Measurements from ENCODE around the gene AGTR1. TPM values are rescaled to one million over a fixed set of nuclear protein-coding genes. Genes with fewer than 3 reads are reported as not detected.

AGTR1 gene
- total RNA-seq, 1 donor: 0.43 TPM

GRCh38 chr3:148716657-148717056, 19.0 kb downstream of the AGTR1 start:
- TF ChIP-seq CTCF (IDR thresholded peaks at IDR 0.05; ENCODE audit: insufficient read depth, low read depth, low read length): no peak
- DNase-seq (ENCODE audit: low read depth): no peak
- H3K4me3 ChIP-seq (ENCODE audit: low read depth, low read length): no peak overlapping the region

- DNase-seq (ENCODE audit: low read depth): no peak
- H3K4me3 ChIP-seq (ENCODE audit: low read depth, low read length): no peak overlapping the region
- no peak for TF ChIP-seq CTCF (IDR thresholded peaks at IDR 0.05; ENCODE audit: insufficient read depth, low read depth, low read length)
Observed at GRCh38 chr3:148717885-148718561, 20.3 kb downstream of the AGTR1 start.

GRCh38 chr3:148718982-148719862, 21.5 kb downstream of the AGTR1 start:
- H3K4me3 ChIP-seq (ENCODE audit: low read depth, low read length): no peak overlapping the region
- peak; percentile 34 for DNase-seq (ENCODE audit: low read depth)
- peak; percentile 55 for TF ChIP-seq CTCF (IDR thresholded peaks at IDR 0.05; ENCODE audit: insufficient read depth, low read depth, low read length)

- TF ChIP-seq CTCF (IDR thresholded peaks at IDR 0.05; ENCODE audit: insufficient read depth, low read depth, low read length): no peak
- no peak for DNase-seq (ENCODE audit: low read depth)
- H3K4me3 ChIP-seq (ENCODE audit: low read depth, low read length): no peak overlapping the region
Observed at GRCh38 chr3:148720873-148721272, 23.2 kb downstream of the AGTR1 start.

- TF ChIP-seq CTCF (IDR thresholded peaks at IDR 0.05; ENCODE audit: insufficient read depth, low read depth, low read length): no peak
- no peak overlapping the region for H3K4me3 ChIP-seq (ENCODE audit: low read depth, low read length)
- DNase-seq (ENCODE audit: low read depth): peak; percentile 37
Observed at GRCh38 chr3:148723631-148724030, 25.9 kb downstream of the AGTR1 start.

GRCh38 chr3:148727231-148727630, 29.5 kb downstream of the AGTR1 start:
- H3K4me3 ChIP-seq (ENCODE audit: low read depth, low read length): no peak overlapping the region
- peak; percentile 5 for DNase-seq (ENCODE audit: low read depth)
- peak; percentile 45 for TF ChIP-seq CTCF (IDR thresholded peaks at IDR 0.05; ENCODE audit: insufficient read depth, low read depth, low read length)
